AG10803 (cell line): Measurements from ENCODE around the gene ESYT1.

ENCODE experiments used
- DNase-seq: peaks from one replicate; pipeline ENCODE4 v3.0.0; 2010; ENCODE audit warnings: low read depth
- H3K4me3 ChIP-seq: 2 replicates; pipeline ENCODE4 v1.5.1; 2011; ENCODE audit warnings: mild to moderate bottlenecking, low read length, control low read depth
- CTCF ChIP-seq: conservative IDR thresholded peaks from 2 replicates; pipeline ENCODE4 v1.5.1; 2011; ENCODE audit warnings: mild to moderate bottlenecking, low read length, control low read depth, inconsistent platforms

The ESYT1 gene

GRCh38 chr12:56158926-56159461, 30.9 kb downstream of the ESYT1 start:
- no peak for TF ChIP-seq CTCF
- peak; percentile 78 for DNase-seq
- peak overlapping the region; percentile 100 for H3K4me3 ChIP-seq

GRCh38 chr12:56159482-56160192, 31.6 kb downstream of the ESYT1 start:
- no peak for TF ChIP-seq CTCF
- peak overlapping the region; percentile 100 for H3K4me3 ChIP-seq
- no peak for DNase-seq

GRCh38 chr12:56160193-56160763, 32.2 kb downstream of the ESYT1 start:
- DNase-seq = no peak
- H3K4me3 ChIP-seq = peak overlapping the region; percentile 100
- TF ChIP-seq CTCF = no peak

GRCh38 chr12:56160894-56161689, 33.0 kb downstream of the ESYT1 start:
- H3K4me3 ChIP-seq = peak overlapping the region; percentile 100
- TF ChIP-seq CTCF = no peak
- DNase-seq = no peak

- no peak overlapping the region for H3K4me3 ChIP-seq
- no peak for DNase-seq
- TF ChIP-seq CTCF = no peak
Observed at GRCh38 chr12:56161690-56162351, 33.8 kb downstream of the ESYT1 start.

GRCh38 chr12:56162468-56163290, 34.6 kb downstream of the ESYT1 start:
- TF ChIP-seq CTCF = no peak
- no peak for DNase-seq
- 0 out of 2 replicates have a peak overlapping the region, but pooled peaks have one; percentile 9 for H3K4me3 ChIP-seq
